ENCODE data around the gene TMBIM1. TPM values are rescaled to one million over a fixed set of nuclear protein-coding genes. Genes with fewer than 3 reads are reported as not detected.

The TMBIM1 gene
- total RNA-seq, 4 donors from 2014 or later: 234 to 370 (median 319) TPM

- H3K4me1 ChIP-seq: peaks cover 39% of the 10 kb centered on the region
- H3K27ac ChIP-seq: no peak overlapping the region
- peaks cover 51% of the 10 kb centered on the region for H3K36me3 ChIP-seq
- H3K9me3 ChIP-seq: no peaks in the 10 kb centered on the region
- H3K27me3 ChIP-seq: no peaks in the 10 kb centered on the region
- whole genome bisulfite sequencing: 76% methylated on average over 17 of the region's 17 CpGs
- DNase-seq (ENCODE audit: low spot score in 2 of 2): peak in 1 of 2 donors; percentile 59
- TF ChIP-seq POLR2A (IDR thresholded peaks at IDR 0.05) (no peak), POLR2AphosphoS5 (IDR thresholded peaks at IDR 0.05) (no peak), CTCF (IDR thresholded peaks at IDR 0.05) (no peak), EP300 (IDR thresholded peaks at IDR 0.05) (no peak)
- H3K4me3 ChIP-seq: no peak overlapping the region
Measured at GRCh38 chr2:218263817-218264641, 28.3 kb downstream of the TMBIM1 start.

- H3K4me1 ChIP-seq: peaks cover 44% of the 10 kb centered on the region
- no peaks in the 10 kb centered on the region for H3K27me3 ChIP-seq
- 80% methylated on average over 10 of the region's 39 CpGs for WGBS
- no peaks in the 10 kb centered on the region for H3K9me3 ChIP-seq
- DNase-seq (ENCODE audit: low spot score in 2 of 2): peak in 1 of 2 donors; percentile 65
- H3K4me3 ChIP-seq: no peak overlapping the region
- peaks cover 51% of the 10 kb centered on the region for H3K36me3 ChIP-seq
- no peak overlapping the region for H3K27ac ChIP-seq
- TF ChIP-seq EP300 (IDR thresholded peaks at IDR 0.05) (no peak), POLR2AphosphoS5 (IDR thresholded peaks at IDR 0.05) (no peak), POLR2A (IDR thresholded peaks at IDR 0.05) (no peak), CTCF (IDR thresholded peaks at IDR 0.05) (no peak)
Measured at GRCh38 chr2:218262631-218263586, 29.4 kb downstream of the TMBIM1 start.

- H3K4me3 ChIP-seq: no peak overlapping the region
- H3K27me3 ChIP-seq: no peaks in the 10 kb centered on the region
- H3K36me3 ChIP-seq: peaks cover 46% of the 10 kb centered on the region
- H3K27ac ChIP-seq: no peak overlapping the region
- no peak for TF ChIP-seq EP300 (IDR thresholded peaks at IDR 0.05)
- TF ChIP-seq POLR2AphosphoS5 (IDR thresholded peaks at IDR 0.05): no peak
- no peak for TF ChIP-seq POLR2A (IDR thresholded peaks at IDR 0.05)
- no peak for TF ChIP-seq CTCF (IDR thresholded peaks at IDR 0.05)
- no peak for DNase-seq (ENCODE audit: low spot score in 2 of 2)
- H3K4me1 ChIP-seq: peaks cover 44% of the 10 kb centered on the region
- no peaks in the 10 kb centered on the region for H3K9me3 ChIP-seq
- 71% methylated on average over 6 of the region's 6 CpGs for WGBS
Measured at GRCh38 chr2:218262237-218262600, 30.1 kb downstream of the TMBIM1 start.

GRCh38 chr2:218261423-218262236 is 30.7 kb downstream of the TMBIM1 start:
- 64% methylated on average over 7 of the region's 8 CpGs for WGBS
- Histone ChIP-seq H3K9me3 (no peaks in the 10 kb centered on the region), H3K36me3 (peaks cover 40% of the 10 kb centered on the region), H3K27ac (peak overlapping the region; percentile 29), H3K4me1 (peaks cover 44% of the 10 kb centered on the region), H3K4me3 (no peak overlapping the region), H3K27me3 (no peaks in the 10 kb centered on the region)
- no peak for TF ChIP-seq EP300 (IDR thresholded peaks at IDR 0.05)
- TF ChIP-seq POLR2A (IDR thresholded peaks at IDR 0.05): no peak
- peak in 1 of 2 donors; percentile 59 for DNase-seq (ENCODE audit: low spot score in 2 of 2)

GRCh38 chr2:218260742-218261422 is 31.4 kb downstream of the TMBIM1 start, which contains the start of gene GPBAR1:
TSS of gene GPBAR1 (plus strand) at chr2:218261015. CDS start at chr2:218262725, 1,710 bp downstream.
- DNase-seq (ENCODE audit: low spot score in 2 of 2): peak in 1 of 2 donors; percentile 74
- H3K9me3 ChIP-seq: no peaks in the 10 kb centered on the region
- H3K4me3 ChIP-seq: no peak within 1 kb of the TSS
- H3K4me1 ChIP-seq: peaks cover 44% of the 10 kb centered on the region
- H3K27ac ChIP-seq: peak within 1 kb of the TSS; percentile 69
- no peaks in the 10 kb centered on the region for H3K27me3 ChIP-seq
- no peak for TF ChIP-seq POLR2A (IDR thresholded peaks at IDR 0.05)
- TF ChIP-seq CTCF (IDR thresholded peaks at IDR 0.05): no peak
- no peak for TF ChIP-seq POLR2AphosphoS5 (IDR thresholded peaks at IDR 0.05)
- TF ChIP-seq EP300 (IDR thresholded peaks at IDR 0.05): no peak
- peaks cover 40% of the 10 kb centered on the region for H3K36me3 ChIP-seq
- 67% methylated on average over 7 of the region's 10 CpGs for WGBS
